ENCODE data around the gene CNN2. TPM values are rescaled to one million over a fixed set of nuclear protein-coding genes. Genes with fewer than 3 reads are reported as not detected.

CNN2 gene
- total and polyA plus RNA-seq, 9 donors: 31.3 to 64.9 (median 53.7) TPM

DNA sequence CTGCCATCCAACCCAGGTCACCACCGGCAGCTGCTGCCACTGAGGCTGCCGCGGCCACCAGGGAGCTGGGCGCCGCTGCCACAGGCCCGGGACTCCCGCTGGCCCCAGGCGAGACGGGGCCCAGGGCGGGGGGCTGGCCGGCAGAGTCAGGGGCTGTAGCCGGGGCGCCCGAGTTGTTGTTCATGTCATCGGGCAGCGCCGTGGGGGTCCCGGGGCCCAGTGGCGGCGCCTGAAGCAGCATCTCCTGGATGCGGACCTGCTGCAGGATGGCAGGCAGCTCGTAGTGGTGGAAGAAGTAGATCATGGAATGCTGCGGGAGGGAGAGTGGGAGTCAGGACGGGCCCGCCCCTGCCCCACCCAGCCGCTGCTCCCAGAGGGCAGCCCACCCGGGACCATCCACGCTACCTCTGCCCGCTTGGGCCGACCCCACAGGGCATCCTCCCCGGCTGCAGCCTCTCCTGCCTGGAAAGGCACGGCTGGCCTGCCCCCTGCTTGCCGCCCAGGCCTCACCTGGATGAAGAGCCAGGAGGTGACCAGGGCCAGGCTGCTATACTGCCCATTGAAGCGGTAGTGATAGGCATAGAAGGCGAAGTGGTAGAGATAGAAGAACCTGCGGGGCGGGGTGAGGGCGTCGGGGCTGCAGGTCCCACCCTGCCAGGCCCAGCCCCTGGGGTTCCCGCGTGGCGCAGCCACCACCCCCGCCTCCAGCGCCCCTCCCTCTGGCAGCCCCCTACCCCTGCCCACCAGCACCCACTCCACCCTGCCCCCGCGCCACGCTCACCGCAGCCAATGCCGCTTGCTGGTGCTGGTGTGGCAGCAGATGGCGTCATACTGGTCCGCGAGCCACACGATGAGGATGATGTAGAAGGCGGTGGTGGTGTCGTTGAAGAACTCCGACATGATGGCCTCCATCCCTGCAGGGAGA is 15.6 kb upstream of the CNN2 start:
- DNase-seq: no peak
- 89% methylated on average over 36 of the region's 56 CpGs for WGBS (ENCODE audit: insufficient coverage)
- peaks cover 46% of the 10 kb centered on the region for H3K36me3 ChIP-seq (ENCODE audit: control insufficient read depth, insufficient read depth, low read length)
- H3K27me3 ChIP-seq (ENCODE audit: control insufficient read depth, insufficient read depth, low read length): no peaks in the 10 kb centered on the region
- H3K27ac ChIP-seq (ENCODE audit: low read length): no peak overlapping the region
- peaks cover 24% of the 10 kb centered on the region for H3K4me1 ChIP-seq (ENCODE audit: control insufficient read depth, insufficient read depth, low read length)
- no peaks in the 10 kb centered on the region for H3K9me3 ChIP-seq (replicated peaks; ENCODE audit: control insufficient read depth, low read depth, low read length)
- no peak overlapping the region for H3K4me3 ChIP-seq (ENCODE audit: low read length)

- DNase-seq: no peak
- Histone ChIP-seq H3K27me3 (ENCODE audit: control insufficient read depth, insufficient read depth, low read length) (no peaks in the 10 kb centered on the region), H3K4me3 (ENCODE audit: low read length) (no peak overlapping the region), H3K4me1 (ENCODE audit: control insufficient read depth, insufficient read depth, low read length) (peaks cover 34% of the 10 kb centered on the region), H3K36me3 (ENCODE audit: control insufficient read depth, insufficient read depth, low read length) (peaks cover 49% of the 10 kb centered on the region), H3K9me3 (replicated peaks; ENCODE audit: control insufficient read depth, low read depth, low read length) (no peaks in the 10 kb centered on the region), H3K27ac (ENCODE audit: low read length) (no peak overlapping the region)
- WGBS (ENCODE audit: insufficient coverage): 78% methylated on average over 36 of the region's 36 CpGs
These were observed 14.5 kb upstream of the CNN2 start for GRCh38 chr19:1011831-1012333.

DNA sequence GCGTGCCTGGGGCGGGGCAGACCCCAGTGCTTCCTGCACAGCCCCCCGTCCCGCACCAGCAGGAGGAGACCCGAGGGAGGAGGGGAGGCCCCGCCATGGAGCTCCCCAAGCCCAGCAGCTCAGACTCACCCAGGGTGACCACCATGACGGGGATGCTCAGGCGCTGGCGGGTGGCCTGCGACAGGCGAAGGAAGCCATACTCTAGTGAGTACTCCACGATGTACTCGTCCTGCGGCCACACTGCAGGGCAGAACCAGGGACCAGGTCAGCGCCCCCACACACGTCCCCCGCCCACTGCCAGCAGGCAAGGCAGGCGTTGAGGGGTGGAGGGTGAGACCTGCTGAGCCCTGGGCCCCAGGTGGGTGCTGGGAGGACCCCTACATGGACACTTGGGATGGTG is 14.1 kb upstream of the CNN2 start:
- no peak overlapping the region for H3K27ac ChIP-seq (ENCODE audit: low read length)
- H3K27me3 ChIP-seq (ENCODE audit: control insufficient read depth, insufficient read depth, low read length): no peaks in the 10 kb centered on the region
- peaks cover 49% of the 10 kb centered on the region for H3K36me3 ChIP-seq (ENCODE audit: control insufficient read depth, insufficient read depth, low read length)
- H3K4me1 ChIP-seq (ENCODE audit: control insufficient read depth, insufficient read depth, low read length): peaks cover 38% of the 10 kb centered on the region
- 77% methylated on average over 18 of the region's 18 CpGs for WGBS (ENCODE audit: insufficient coverage)
- no peaks in the 10 kb centered on the region for H3K9me3 ChIP-seq (replicated peaks; ENCODE audit: control insufficient read depth, low read depth, low read length)
- no peak for DNase-seq
- H3K4me3 ChIP-seq (ENCODE audit: low read length): no peak overlapping the region

GRCh38 chr19:1013218-1013617 is 13.2 kb upstream of the CNN2 start:
- no peaks in the 10 kb centered on the region for H3K9me3 ChIP-seq (replicated peaks; ENCODE audit: control insufficient read depth, low read depth, low read length)

GRCh38 chr19:1014161-1015060 is 12.0 kb upstream of the CNN2 start:
- H3K36me3 ChIP-seq (ENCODE audit: control insufficient read depth, insufficient read depth, low read length): peaks cover 59% of the 10 kb centered on the region
- 88% methylated on average over 45 of the region's 49 CpGs for WGBS (ENCODE audit: insufficient coverage)
- H3K4me1 ChIP-seq (ENCODE audit: control insufficient read depth, insufficient read depth, low read length): peaks cover 58% of the 10 kb centered on the region

More at GRCh38 chr19:1013218-1013617, 13.2 kb upstream of the CNN2 start:
- WGBS (ENCODE audit: insufficient coverage): 92% methylated on average over 9 of the region's 10 CpGs
- H3K36me3 ChIP-seq (ENCODE audit: control insufficient read depth, insufficient read depth, low read length): peaks cover 55% of the 10 kb centered on the region
- no peak overlapping the region for H3K4me3 ChIP-seq (ENCODE audit: low read length)
- H3K4me1 ChIP-seq (ENCODE audit: control insufficient read depth, insufficient read depth, low read length): peaks cover 47% of the 10 kb centered on the region
- no peak overlapping the region for H3K27ac ChIP-seq (ENCODE audit: low read length)
- no peaks in the 10 kb centered on the region for H3K27me3 ChIP-seq (ENCODE audit: control insufficient read depth, insufficient read depth, low read length)
- no peak for DNase-seq

DNA sequence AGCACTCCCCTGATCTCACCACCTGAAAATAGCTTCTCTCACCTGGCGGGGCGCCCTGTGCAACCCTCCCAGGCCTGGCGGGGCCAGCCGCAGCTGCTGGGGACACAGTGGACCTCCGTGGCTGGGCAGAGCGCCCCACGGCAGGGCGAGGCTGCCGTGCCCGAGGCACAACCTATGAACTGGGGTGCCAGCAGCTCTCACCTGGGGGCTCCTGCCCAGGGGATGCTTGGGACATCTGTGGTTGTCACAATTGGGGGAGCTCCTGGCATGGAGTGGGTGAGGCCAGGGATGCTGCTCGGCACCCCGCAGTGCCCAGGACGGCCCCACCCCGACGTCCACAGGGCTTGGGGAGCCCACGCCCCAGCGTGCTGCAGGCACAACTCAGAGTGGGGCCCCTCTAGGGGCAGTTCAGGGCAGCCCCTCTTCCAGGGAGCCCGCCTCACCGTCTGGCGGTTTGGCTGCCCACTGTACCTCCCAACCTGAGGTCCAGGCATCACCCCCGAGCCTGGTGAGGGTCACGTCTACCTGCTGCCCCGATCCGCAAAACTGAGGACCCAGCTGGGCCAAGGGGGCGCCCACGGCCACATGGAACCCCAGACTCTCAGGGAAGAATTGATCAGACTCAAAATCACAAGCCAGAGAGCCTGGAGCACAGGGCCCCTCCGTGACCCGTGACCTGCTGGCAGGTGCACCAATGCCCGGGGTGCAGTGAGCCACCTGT is 11.2 kb upstream of the CNN2 start:
- 74% methylated on average over 24 of the region's 29 CpGs for WGBS (ENCODE audit: insufficient coverage)
- peaks cover 54% of the 10 kb centered on the region for H3K36me3 ChIP-seq (ENCODE audit: control insufficient read depth, insufficient read depth, low read length)

More at GRCh38 chr19:1014161-1015060, 12.0 kb upstream of the CNN2 start:
- no peaks in the 10 kb centered on the region for H3K27me3 ChIP-seq (ENCODE audit: control insufficient read depth, insufficient read depth, low read length)
- H3K9me3 ChIP-seq (replicated peaks; ENCODE audit: control insufficient read depth, low read depth, low read length): no peaks in the 10 kb centered on the region
- DNase-seq: no peak
- H3K4me3 ChIP-seq (ENCODE audit: low read length): no peak overlapping the region
- H3K27ac ChIP-seq (ENCODE audit: low read length): no peak overlapping the region

GRCh38 chr19:1015782-1016646 is 10.4 kb upstream of the CNN2 start:
- no peaks in the 10 kb centered on the region for H3K9me3 ChIP-seq (replicated peaks; ENCODE audit: control insufficient read depth, low read depth, low read length)
- no peak for DNase-seq
- no peaks in the 10 kb centered on the region for H3K27me3 ChIP-seq (ENCODE audit: control insufficient read depth, insufficient read depth, low read length)
- peaks cover 48% of the 10 kb centered on the region for H3K36me3 ChIP-seq (ENCODE audit: control insufficient read depth, insufficient read depth, low read length)
- WGBS (ENCODE audit: insufficient coverage): 22% methylated on average over 28 of the region's 31 CpGs
- peak overlapping the region; percentile 31 for H3K27ac ChIP-seq (ENCODE audit: low read length)
- H3K4me1 ChIP-seq (ENCODE audit: control insufficient read depth, insufficient read depth, low read length): peaks cover 57% of the 10 kb centered on the region
- H3K4me3 ChIP-seq (ENCODE audit: low read length): no peak overlapping the region

More for the DNA sequence above, 11.2 kb upstream of the CNN2 start:
- peaks cover 57% of the 10 kb centered on the region for H3K4me1 ChIP-seq (ENCODE audit: control insufficient read depth, insufficient read depth, low read length)
- no peak overlapping the region for H3K4me3 ChIP-seq (ENCODE audit: low read length)
- no peaks in the 10 kb centered on the region for H3K27me3 ChIP-seq (ENCODE audit: control insufficient read depth, insufficient read depth, low read length)
- DNase-seq: no peak
- no peaks in the 10 kb centered on the region for H3K9me3 ChIP-seq (replicated peaks; ENCODE audit: control insufficient read depth, low read depth, low read length)
- H3K27ac ChIP-seq (ENCODE audit: low read length): peak overlapping the region; percentile 29

GRCh38 chr19:1016647-1017114 is 9.7 kb upstream of the CNN2 start:
- peaks cover 59% of the 10 kb centered on the region for H3K4me1 ChIP-seq (ENCODE audit: control insufficient read depth, insufficient read depth, low read length)
- H3K9me3 ChIP-seq (replicated peaks; ENCODE audit: control insufficient read depth, low read depth, low read length): no peaks in the 10 kb centered on the region
- no peak overlapping the region for H3K27ac ChIP-seq (ENCODE audit: low read length)
- no peak overlapping the region for H3K4me3 ChIP-seq (ENCODE audit: low read length)
- H3K36me3 ChIP-seq (ENCODE audit: control insufficient read depth, insufficient read depth, low read length): peaks cover 44% of the 10 kb centered on the region
- DNase-seq: no peak
- no peaks in the 10 kb centered on the region for H3K27me3 ChIP-seq (ENCODE audit: control insufficient read depth, insufficient read depth, low read length)
- WGBS (ENCODE audit: insufficient coverage): 36% methylated on average over 12 of the region's 12 CpGs
